KOPT-K1 (cell line): Measurements from ENCODE around the gene SYCP1.
"Not testable (repeated sequence)": the region's sequence is repeated elsewhere in the genome, so short reads cannot be mapped to it uniquely, and the experiment has no call there.

Experiments used
- H3K27ac ChIP-seq: fragments of 200-600 bp; sonication (generic); 2 replicates; pipeline ENCODE4 v1.5.1; 2016; ENCODE audit warnings: antibody characterized with exemption, mild to moderate bottlenecking, low read depth, low read length; ENCODE audit not compliant: poor library complexity, severe bottlenecking
- H3K36me3 ChIP-seq: fragments of 200-600 bp; sonication (generic); 2 replicates; pipeline ENCODE4 v1.5.1; 2017; ENCODE audit warnings: antibody characterized with exemption, mild to moderate bottlenecking, low read length, moderate library complexity; ENCODE audit not compliant: insufficient read depth
- H3K9me3 ChIP-seq: fragments of 200-600 bp; sonication (generic); 2 replicates; pipeline ENCODE4 v1.5.1; 2017; ENCODE audit warnings: antibody characterized with exemption, low read length, mild to moderate bottlenecking; ENCODE audit not compliant: insufficient read depth, poor library complexity, severe bottlenecking

SYCP1 gene

GRCh38 chr1:115012434-115012833, 157.8 kb downstream of the SYCP1 start:
- Histone ChIP-seq H3K9me3 (no peaks in the 10 kb centered on the region), H3K27ac (no peak overlapping the region), H3K36me3 (no peaks in the 10 kb centered on the region)

GRCh38 chr1:115013792-115014191, 159.1 kb downstream of the SYCP1 start:
- no peaks in the 10 kb centered on the region for H3K9me3 ChIP-seq

GRCh38 chr1:115019549-115019948, 164.9 kb downstream of the SYCP1 start:
- not testable (repeated sequence) for H3K27ac ChIP-seq, H3K9me3 ChIP-seq, H3K36me3 ChIP-seq

More at GRCh38 chr1:115013792-115014191, 159.1 kb downstream of the SYCP1 start:
- no peak overlapping the region for H3K27ac ChIP-seq
- H3K36me3 ChIP-seq: no peaks in the 10 kb centered on the region

- Histone ChIP-seq H3K27ac (no peak overlapping the region), H3K36me3 (no peaks in the 10 kb centered on the region), H3K9me3 (no peaks in the 10 kb centered on the region)
Measured at GRCh38 chr1:115021145-115021544, 166.5 kb downstream of the SYCP1 start.

- no peak overlapping the region for H3K27ac ChIP-seq
- H3K36me3 ChIP-seq: no peaks in the 10 kb centered on the region
- H3K9me3 ChIP-seq: no peaks in the 10 kb centered on the region
Measured at GRCh38 chr1:115023593-115023992, 168.9 kb downstream of the SYCP1 start.

GRCh38 chr1:115029526-115029925, 174.9 kb downstream of the SYCP1 start, which contains the start of gene TSHB:
TSHB (plus strand) TSS chr1:115029826; CDS start chr1:115033363, 3,537 bp downstream.
- no peak within 1 kb of the TSS for H3K27ac ChIP-seq
- H3K9me3 ChIP-seq: no peaks in the 10 kb centered on the region
- H3K36me3 ChIP-seq: no peaks in the 10 kb centered on the region

GRCh38 chr1:115031595-115031994, 176.9 kb downstream of the SYCP1 start:
- Histone ChIP-seq H3K27ac (no peak overlapping the region), H3K9me3 (no peaks in the 10 kb centered on the region), H3K36me3 (no peaks in the 10 kb centered on the region)

- no peaks in the 10 kb centered on the region for H3K36me3 ChIP-seq
- no peaks in the 10 kb centered on the region for H3K9me3 ChIP-seq
- H3K27ac ChIP-seq: no peak overlapping the region
Measured at GRCh38 chr1:115035652-115036051, 181.0 kb downstream of the SYCP1 start.

GRCh38 chr1:115036814-115037507, 182.3 kb downstream of the SYCP1 start:
- Histone ChIP-seq H3K9me3 (no peaks in the 10 kb centered on the region), H3K36me3 (no peaks in the 10 kb centered on the region), H3K27ac (no peak overlapping the region)

- no peaks in the 10 kb centered on the region for H3K36me3 ChIP-seq
- H3K9me3 ChIP-seq: peaks cover 4% of the 10 kb centered on the region
- H3K27ac ChIP-seq: no peak overlapping the region
Measured at GRCh38 chr1:115040501-115040900, 185.8 kb downstream of the SYCP1 start.

- no peaks in the 10 kb centered on the region for H3K36me3 ChIP-seq
- no peak overlapping the region for H3K27ac ChIP-seq
- peaks cover 4% of the 10 kb centered on the region for H3K9me3 ChIP-seq
Measured at GRCh38 chr1:115041654-115042053, 187.0 kb downstream of the SYCP1 start.
